Upper lobe of right lung (tissue), 1 donor: Measurements from ENCODE around the gene MPP2. TPM values are rescaled to one million over a fixed set of nuclear protein-coding genes. Genes with fewer than 3 reads are reported as not detected.

Experiments used
- ATAC-seq: fragments of 200-7000 bp; cut with Tn5 transposase; one replicate; pipeline ENCODE4 v1.9.1; 2020; ENCODE audit warnings: mild to moderate bottlenecking, moderate library complexity
- DNase-seq: peaks from one replicate; pipeline ENCODE4 v3.0.0-alpha.2; 2020
- H3K27ac ChIP-seq: fragments of 200-600 bp; one replicate; pipeline ENCODE4 v1.8.0; 2022
- H3K27me3 ChIP-seq: fragments of 200-600 bp; one replicate; pipeline ENCODE4 v1.8.0; 2022; ENCODE audit warnings: mild to moderate bottlenecking
- H3K36me3 ChIP-seq: fragments of 200-600 bp; one replicate; pipeline ENCODE4 v1.8.0; 2022
- H3K4me1 ChIP-seq: fragments of 200-600 bp; one replicate; pipeline ENCODE4 v1.8.0; 2022
- H3K4me3 ChIP-seq: fragments of 200-600 bp; one replicate; pipeline ENCODE4 v1.8.0; 2022; ENCODE audit warnings: mild to moderate bottlenecking
- H3K9me3 ChIP-seq: fragments of 200-600 bp; one replicate; pipeline ENCODE4 v1.8.0; 2022
- intact Hi-C: fragments of 100-400 bp; cut with DNase I; formaldehyde crosslinking; loops from one replicate; pipeline ENCODE4 v1.11.0; 2022
- total RNA-seq: library from RNA; stranded (reverse); fragmentation: NEBNext Ultra II Directional; extraction: Animal tissue kit (Norgen Biotek cat#: 25700); gene quantifications from one replicate; pipeline ENCODE4 v1.2.1, GENCODE V29; 2021
- TF ChIP-seq, protein P1 (sequence below): fragments of 200-600 bp; IDR thresholded peaks from one replicate; pipeline ENCODE4 v1.8.0; 2022; ENCODE audit warnings: antibody characterized with exemption
- donor health status: DM: no; HTN: yes; CAD: no; lungs with severe emphysema.

The MPP2 gene
- total RNA-seq, 1 donor from 2014 or later: 0.49 TPM

DNA sequence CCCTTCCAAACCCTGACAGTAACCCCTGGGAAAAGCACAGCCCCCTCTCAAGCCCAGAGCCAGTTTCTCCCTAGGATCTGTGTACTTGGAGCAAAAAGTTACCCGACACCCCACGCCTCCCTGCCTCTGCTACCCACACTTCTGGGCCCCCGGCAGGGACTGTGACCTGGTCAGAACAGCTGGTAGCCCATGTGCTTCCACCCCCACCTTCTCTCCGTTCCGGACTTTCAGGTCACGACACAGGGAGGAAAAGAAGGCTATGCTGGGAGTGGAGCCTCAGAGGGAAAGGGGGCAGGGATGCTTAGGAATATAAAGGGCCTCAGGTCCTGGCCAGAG lies 28.6 kb upstream of the MPP2 start:
- Histone ChIP-seq H3K36me3 (no peaks in the 10 kb centered on the region), H3K27ac (no peak overlapping the region), H3K27me3 (peaks cover 29% of the 10 kb centered on the region), H3K4me3 (no peak overlapping the region), H3K4me1 (peaks cover 5% of the 10 kb centered on the region), H3K9me3 (no peaks in the 10 kb centered on the region)
- TF ChIP-seq, protein P1, sequence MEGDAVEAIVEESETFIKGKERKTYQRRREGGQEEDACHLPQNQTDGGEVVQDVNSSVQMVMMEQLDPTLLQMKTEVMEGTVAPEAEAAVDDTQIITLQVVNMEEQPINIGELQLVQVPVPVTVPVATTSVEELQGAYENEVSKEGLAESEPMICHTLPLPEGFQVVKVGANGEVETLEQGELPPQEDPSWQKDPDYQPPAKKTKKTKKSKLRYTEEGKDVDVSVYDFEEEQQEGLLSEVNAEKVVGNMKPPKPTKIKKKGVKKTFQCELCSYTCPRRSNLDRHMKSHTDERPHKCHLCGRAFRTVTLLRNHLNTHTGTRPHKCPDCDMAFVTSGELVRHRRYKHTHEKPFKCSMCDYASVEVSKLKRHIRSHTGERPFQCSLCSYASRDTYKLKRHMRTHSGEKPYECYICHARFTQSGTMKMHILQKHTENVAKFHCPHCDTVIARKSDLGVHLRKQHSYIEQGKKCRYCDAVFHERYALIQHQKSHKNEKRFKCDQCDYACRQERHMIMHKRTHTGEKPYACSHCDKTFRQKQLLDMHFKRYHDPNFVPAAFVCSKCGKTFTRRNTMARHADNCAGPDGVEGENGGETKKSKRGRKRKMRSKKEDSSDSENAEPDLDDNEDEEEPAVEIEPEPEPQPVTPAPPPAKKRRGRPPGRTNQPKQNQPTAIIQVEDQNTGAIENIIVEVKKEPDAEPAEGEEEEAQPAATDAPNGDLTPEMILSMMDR: no peak
- DNase-seq: no peak
- ATAC-seq: no peak
- intact Hi-C loops: no loop called here

GRCh38 chr17:43935204-43935925 lies 28.0 kb upstream of the MPP2 start:
- H3K4me3 ChIP-seq: no peak overlapping the region
- TF ChIP-seq, protein P1: no peak
- H3K4me1 ChIP-seq: peaks cover 5% of the 10 kb centered on the region
- DNase-seq (no peak), ATAC-seq (no peak)
- H3K27me3 ChIP-seq: peaks cover 29% of the 10 kb centered on the region
- H3K27ac ChIP-seq: no peak overlapping the region
- no peaks in the 10 kb centered on the region for H3K9me3 ChIP-seq
- H3K36me3 ChIP-seq: no peaks in the 10 kb centered on the region
- intact Hi-C loops: no loop called here

DNA sequence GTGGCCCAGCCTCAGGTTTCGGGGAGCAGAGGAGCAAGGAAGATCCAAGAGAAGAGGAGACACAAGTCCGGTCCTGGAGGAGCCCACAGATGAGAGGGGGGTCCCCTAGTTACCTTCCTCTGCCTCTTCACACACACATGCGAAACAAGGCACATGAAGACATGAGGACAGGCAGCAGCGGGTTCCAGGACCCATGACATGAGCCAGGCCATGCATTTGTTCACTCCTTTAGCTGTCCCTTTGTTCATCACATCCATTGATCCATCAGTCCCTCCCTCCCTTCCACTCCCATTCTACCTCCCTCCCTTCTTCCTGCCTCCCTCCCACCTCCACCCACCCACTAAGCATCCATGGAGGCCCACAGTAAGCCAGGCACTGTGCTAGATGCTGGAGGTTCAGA lies 25.6 kb upstream of the MPP2 start:
- Histone ChIP-seq H3K27ac (no peak overlapping the region), H3K4me1 (peaks cover under 1% of the 10 kb centered on the region), H3K27me3 (peaks cover 26% of the 10 kb centered on the region), H3K9me3 (no peaks in the 10 kb centered on the region), H3K36me3 (no peaks in the 10 kb centered on the region), H3K4me3 (no peak overlapping the region)
- intact Hi-C loops: no loop called here
- no peak for DNase-seq
- no peak for ATAC-seq
- TF ChIP-seq, protein P1: no peak

DNA sequence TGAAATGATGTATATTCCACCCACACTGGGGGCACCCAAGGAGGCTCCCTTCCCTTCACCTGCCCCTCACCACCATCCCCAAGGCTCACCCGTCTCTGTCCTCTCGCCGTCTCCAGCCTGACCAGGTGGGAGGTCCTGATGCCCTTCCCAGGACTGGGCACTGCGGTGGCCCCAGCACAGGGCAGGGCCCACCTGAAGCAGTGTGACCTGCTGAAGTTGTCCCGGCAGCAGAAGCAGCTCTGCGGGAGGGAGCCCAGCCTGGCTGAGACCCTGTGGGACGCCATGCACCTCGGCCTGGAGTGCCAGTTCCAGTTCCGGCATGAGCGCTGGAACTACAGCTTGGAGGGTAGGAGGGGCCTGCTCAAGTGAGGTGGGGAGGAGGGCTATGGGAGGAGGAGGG lies 25.0 kb upstream of the MPP2 start:
- no peak for DNase-seq
- intact Hi-C loops: no loop called here
- H3K4me1 ChIP-seq: peaks cover 4% of the 10 kb centered on the region

DNA sequence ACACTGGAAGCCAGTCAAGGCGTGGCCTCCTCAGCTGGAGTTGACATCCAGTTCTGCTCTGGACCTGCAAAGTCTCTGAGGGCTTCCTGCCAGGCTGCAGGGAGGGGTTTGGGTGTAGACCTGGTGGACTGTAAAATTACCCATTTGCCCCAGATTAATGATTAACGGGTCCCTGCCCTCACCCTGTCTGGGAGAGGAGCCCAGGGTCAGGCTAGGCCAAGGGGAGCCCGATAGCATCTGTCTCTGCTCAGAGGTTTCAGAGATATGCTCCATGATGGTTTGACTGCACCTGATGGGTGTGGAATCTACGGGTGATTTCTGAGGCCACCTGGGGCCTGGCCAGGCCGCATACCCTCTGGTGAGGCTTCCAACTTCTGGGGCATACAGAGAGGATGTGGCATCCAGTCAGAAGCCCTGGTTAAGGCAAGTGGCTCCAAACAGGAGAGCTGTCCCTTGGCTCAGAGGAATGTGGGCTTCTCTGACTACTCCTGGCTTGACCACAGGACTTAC lies 23.8 kb upstream of the MPP2 start:
- H3K9me3 ChIP-seq: no peaks in the 10 kb centered on the region
- intact Hi-C loops: no loop called here
- no peak overlapping the region for H3K27ac ChIP-seq
- no peaks in the 10 kb centered on the region for H3K36me3 ChIP-seq
- TF ChIP-seq, protein P1: no peak
- H3K4me3 ChIP-seq: no peak overlapping the region
- no peak for ATAC-seq
- peaks cover 13% of the 10 kb centered on the region for H3K4me1 ChIP-seq
- peaks cover 25% of the 10 kb centered on the region for H3K27me3 ChIP-seq
- no peak for DNase-seq

More for the DNA sequence above, 25.0 kb upstream of the MPP2 start:
- Histone ChIP-seq H3K4me3 (no peak overlapping the region), H3K36me3 (no peaks in the 10 kb centered on the region), H3K9me3 (no peaks in the 10 kb centered on the region), H3K27ac (no peak overlapping the region), H3K27me3 (peaks cover 23% of the 10 kb centered on the region)
- TF ChIP-seq, protein P1: no peak
- ATAC-seq: no peak
